IPS-15b (cell line): ENCODE results near the gene PSEN2.
A peak's percentile ranks its signal among the peaks of the same experiment; 100 is the strongest.

ENCODE experiments used
- H3K27me3 ChIP-seq: one replicate; pipeline ENCODE4 v1.6.1; 2013; ENCODE audit warnings: low read length; ENCODE audit not compliant: control insufficient read depth, insufficient read depth
- H3K36me3 ChIP-seq: one replicate; pipeline ENCODE4 v1.6.1; 2013; ENCODE audit warnings: low read length; ENCODE audit not compliant: control insufficient read depth, insufficient read depth
- H3K4me1 ChIP-seq: one replicate; pipeline ENCODE4 v1.6.1; 2013; ENCODE audit warnings: mild to moderate bottlenecking, low read length; ENCODE audit not compliant: control insufficient read depth, insufficient read depth
- H3K4me3 ChIP-seq: one replicate; pipeline ENCODE4 v1.5.1; 2013; ENCODE audit warnings: low read depth, low read length
- H3K9ac ChIP-seq: one replicate; pipeline ENCODE4 v1.6.1; 2013; ENCODE audit warnings: low read depth, mild to moderate bottlenecking, low read length
- H3K9me3 ChIP-seq: one replicate; pipeline ENCODE4 v1.6.1; 2013; ENCODE audit warnings: mild to moderate bottlenecking, low read length; ENCODE audit not compliant: control insufficient read depth, insufficient read depth

PSEN2 gene

DNA sequence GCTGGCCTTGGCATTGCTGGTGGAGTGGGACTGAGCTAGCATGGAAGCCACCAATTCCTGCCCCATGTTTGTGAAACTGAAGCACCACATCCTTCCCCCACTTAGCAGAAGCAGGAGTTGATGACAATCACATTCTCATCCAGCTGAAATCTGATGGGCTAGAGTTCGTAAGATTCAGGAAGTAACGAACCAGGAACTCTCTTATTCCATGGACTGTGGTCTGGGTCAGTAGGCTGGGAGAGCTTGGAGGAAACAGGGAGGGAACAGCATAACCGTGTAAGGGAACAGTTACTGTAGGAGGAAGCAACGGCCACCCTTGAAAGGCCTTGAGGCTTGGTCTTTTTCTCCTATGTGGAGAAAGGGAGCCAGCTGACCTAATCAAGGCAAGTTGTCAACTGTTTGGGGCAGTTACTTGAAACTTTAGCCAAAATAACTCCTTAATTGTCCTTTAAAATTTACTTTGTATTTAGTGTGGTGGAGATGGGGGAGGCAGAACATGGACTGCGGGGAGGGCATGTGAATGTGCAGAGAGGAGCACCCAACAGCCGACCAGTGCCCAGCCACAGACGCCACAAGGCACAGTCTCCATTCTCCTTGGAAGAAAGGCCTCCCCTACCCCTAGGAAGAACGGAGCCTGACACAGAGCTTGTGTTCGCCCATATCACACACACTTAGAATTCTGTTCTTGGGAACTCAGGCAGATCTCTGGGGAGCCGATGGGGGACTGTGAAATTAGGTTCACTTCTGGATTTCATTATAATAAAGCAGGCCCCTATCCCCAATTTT, 67.7 kb downstream of the PSEN2 start:
- Histone ChIP-seq H3K9ac (no peak overlapping the region), H3K36me3 (no peaks in the 10 kb centered on the region), H3K4me3 (no peak overlapping the region), H3K27me3 (peaks cover 7% of the 10 kb centered on the region), H3K9me3 (no peaks in the 10 kb centered on the region), H3K4me1 (no peaks in the 10 kb centered on the region)

DNA sequence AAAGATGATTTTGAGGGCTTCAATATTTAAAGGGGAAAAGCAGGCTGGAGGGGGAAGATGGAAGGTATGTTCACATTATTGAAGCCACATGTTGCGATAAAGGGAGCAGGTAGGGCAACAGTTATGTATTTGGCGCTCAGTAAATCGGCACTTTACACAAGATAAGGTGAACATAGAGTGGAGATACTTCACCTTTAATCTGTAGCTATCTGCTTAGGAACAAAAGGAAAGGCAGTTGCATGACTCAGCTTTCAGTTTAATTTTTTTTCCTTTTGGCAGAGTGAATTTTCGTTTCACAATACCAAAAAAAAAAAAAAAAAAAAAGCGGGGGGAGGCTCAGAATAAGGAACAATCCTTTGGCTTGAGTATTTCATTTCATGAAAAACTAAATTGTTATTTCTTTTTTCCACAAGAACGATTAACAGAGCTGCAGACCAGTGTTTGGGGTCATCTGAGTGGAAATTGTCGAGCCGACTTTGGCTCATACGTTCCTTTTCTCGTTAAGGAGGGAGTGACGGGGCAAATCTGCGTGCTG, 68.6 kb downstream of the PSEN2 start:
- H3K27me3 ChIP-seq, result peaks cover 7% of the 10 kb centered on the region
- no peak overlapping the region for H3K9ac ChIP-seq
- no peaks in the 10 kb centered on the region for H3K4me1 ChIP-seq
- no peaks in the 10 kb centered on the region for H3K36me3 ChIP-seq
- no peaks in the 10 kb centered on the region for H3K9me3 ChIP-seq
- peak overlapping the region; percentile 60 for H3K4me3 ChIP-seq

DNA sequence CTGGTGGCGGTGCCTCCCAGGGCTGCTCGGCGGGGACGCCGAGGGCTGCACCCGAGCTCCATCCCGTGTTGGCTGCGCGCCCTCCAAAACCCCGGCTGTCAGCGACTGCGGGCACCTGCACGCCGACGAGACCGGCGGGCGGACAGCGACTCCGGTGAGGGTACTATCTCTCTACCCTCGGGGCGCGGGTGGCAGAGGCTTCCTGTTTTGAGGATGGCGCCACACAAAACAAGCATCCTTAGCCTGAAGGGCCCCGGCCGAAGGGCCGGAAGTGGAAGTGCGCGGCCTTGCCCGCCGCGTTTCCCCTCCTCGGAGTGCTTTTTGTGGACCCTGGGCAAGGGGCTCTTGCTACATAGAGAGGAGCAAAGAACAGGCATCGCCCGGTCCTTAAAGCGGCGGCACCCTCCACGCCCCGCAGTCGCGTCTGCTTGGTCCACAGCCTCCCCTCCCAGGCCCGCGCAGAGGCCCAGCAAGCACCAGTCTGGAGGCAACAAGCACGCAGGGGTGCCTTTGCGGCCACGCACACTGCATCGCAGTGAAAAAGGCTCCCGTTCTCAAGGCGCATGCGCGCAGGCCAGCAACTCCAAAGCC, 69.1 kb downstream of the PSEN2 start:
- H3K4me3 ChIP-seq, result peak overlapping the region; percentile 60

DNA sequence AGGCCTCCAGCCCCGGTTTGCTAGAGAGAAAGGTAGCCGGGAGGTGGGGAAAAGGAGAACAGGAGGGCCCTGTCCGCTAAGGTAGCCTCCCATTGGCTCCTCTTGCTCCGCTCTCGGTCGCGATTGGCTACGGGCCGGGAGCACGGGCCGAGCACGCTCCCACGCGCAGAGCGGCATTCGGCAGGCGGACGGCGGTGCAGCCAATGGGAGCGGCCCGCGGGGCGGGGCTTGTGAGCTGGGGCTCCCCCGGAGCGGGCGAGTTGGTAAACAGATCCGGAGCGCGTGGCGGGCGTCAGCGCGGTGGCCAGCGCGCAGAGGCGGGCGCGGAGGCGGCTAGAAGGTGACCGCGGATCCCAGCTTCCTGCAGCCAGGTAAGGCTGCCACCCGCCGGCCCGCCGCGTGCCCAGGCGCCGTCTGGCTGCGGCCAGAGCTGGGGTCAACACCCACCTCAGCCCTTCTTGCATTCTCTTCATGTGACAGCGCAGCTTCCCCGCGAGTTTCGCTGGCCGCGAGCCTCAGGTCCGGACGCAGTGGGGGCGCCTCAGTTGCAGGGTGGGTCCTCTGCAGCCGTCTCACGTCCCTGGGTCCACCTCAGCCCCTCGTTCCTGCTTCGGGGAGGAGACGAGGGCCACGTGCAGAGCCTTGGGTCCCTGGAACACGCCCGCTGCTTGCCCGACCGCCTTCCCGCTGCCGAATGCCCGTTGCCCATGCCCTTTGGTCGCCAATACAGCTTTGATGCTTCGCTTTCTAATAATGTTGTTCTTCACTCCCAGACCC, 69.8 kb downstream of the PSEN2 start, which contains the start of gene COQ8A:
TSS of gene COQ8A (plus strand) at position 266 of the 777 bp plus-strand sequence. CDS start 21,092 bp downstream, outside the sequence.
- Histone ChIP-seq H3K4me1 (no peaks in the 10 kb centered on the region), H3K4me3 (peak within 1 kb of the TSS; percentile 60), H3K36me3 (no peaks in the 10 kb centered on the region), H3K9ac (no peak within 1 kb of the TSS), H3K9me3 (no peaks in the 10 kb centered on the region), H3K27me3 (peaks cover 7% of the 10 kb centered on the region)

More for the DNA sequence above, 69.1 kb downstream of the PSEN2 start:
- H3K9me3 ChIP-seq, result no peaks in the 10 kb centered on the region
- H3K27me3 ChIP-seq, result peaks cover 7% of the 10 kb centered on the region
- no peaks in the 10 kb centered on the region for H3K4me1 ChIP-seq
- no peak overlapping the region for H3K9ac ChIP-seq
- H3K36me3 ChIP-seq, result no peaks in the 10 kb centered on the region

DNA sequence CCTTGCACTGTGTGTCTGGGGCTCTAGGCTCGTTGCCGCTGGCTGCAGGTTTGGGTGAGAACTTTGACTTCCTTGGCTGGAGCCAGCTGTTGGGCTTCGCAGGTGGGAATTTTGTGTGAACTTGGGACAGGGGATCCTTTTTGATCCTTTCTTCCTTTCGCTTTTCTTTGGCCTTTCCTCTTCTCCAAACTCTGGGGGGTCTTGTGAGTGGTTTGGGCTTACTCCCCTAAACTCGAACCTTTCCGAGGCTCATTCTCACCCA, 70.3 kb downstream of the PSEN2 start:
- no peaks in the 10 kb centered on the region for H3K9me3 ChIP-seq
- H3K4me1 ChIP-seq, result no peaks in the 10 kb centered on the region
- H3K4me3 ChIP-seq, result peak overlapping the region; percentile 44

DNA sequence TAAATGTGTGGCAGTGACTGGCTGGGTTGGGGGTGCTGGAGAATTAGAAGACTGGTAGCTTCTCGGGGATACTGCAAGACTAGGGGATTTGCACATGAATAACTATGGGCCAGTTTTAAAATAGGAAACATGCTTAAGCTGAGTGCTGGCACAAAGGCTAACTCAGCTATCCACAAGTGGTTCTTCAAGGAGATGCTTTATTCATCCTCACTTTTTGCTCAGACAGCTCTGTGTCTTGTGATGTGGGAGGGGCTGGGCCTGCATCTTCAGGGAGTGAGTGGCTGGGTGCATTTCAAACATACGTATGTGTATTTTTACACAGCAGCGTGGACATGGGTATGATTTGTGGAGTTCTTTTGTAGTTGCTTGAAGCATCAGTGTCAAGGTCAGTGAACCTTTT, 72.0 kb downstream of the PSEN2 start:
- Histone ChIP-seq H3K4me1 (no peaks in the 10 kb centered on the region), H3K9me3 (no peaks in the 10 kb centered on the region), H3K27me3 (peaks cover 7% of the 10 kb centered on the region), H3K36me3 (no peaks in the 10 kb centered on the region), H3K4me3 (no peak overlapping the region), H3K9ac (no peak overlapping the region)

More for the DNA sequence above, 70.3 kb downstream of the PSEN2 start:
- Histone ChIP-seq H3K9ac (no peak overlapping the region), H3K27me3 (peaks cover 7% of the 10 kb centered on the region), H3K36me3 (no peaks in the 10 kb centered on the region)

DNA sequence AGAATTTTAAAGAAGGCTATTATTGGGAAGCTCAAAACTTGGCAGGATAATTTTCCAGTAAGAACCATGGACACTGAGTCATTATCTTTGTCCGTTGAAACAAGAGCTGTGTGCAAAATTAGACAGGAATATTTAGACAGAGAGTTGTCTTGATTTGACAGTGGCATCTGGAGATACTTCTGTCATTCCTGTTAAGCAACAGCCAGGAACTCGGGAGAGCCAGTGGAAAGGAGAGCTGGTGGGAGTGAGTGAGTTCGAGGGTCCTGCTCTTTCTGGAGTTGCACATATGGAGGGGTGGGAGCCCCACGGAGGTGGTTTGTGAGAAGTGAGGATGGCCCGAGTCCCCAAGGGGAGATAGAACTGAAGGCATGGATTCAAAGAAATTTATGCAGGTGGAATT, 72.7 kb downstream of the PSEN2 start:
- no peaks in the 10 kb centered on the region for H3K9me3 ChIP-seq
- no peaks in the 10 kb centered on the region for H3K36me3 ChIP-seq
- H3K27me3 ChIP-seq, result peaks cover 7% of the 10 kb centered on the region
- no peak overlapping the region for H3K4me3 ChIP-seq
- no peak overlapping the region for H3K9ac ChIP-seq
- no peaks in the 10 kb centered on the region for H3K4me1 ChIP-seq

DNA sequence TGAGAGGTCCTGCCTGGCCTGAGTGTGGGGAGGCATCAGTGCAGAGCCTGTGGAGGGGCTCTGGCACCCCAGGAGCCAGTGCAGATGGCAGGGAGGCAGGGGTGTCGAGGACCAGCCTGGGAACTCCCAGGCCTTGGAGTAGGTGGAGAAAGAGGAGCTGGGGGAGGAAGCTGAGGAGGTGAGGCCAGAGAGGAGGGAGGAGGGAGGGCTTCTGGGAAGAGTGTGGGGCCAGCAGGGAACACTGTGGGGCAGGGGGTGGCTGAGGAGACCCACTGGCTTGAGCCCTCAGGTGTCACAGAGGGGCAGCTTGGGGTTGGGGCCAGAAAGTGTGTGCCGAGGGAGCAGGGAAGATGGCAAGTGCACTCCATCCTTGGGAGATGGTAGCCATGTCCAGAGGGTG, 73.5 kb downstream of the PSEN2 start:
- Histone ChIP-seq H3K27me3 (peaks cover 7% of the 10 kb centered on the region), H3K4me3 (no peak overlapping the region), H3K9me3 (no peaks in the 10 kb centered on the region), H3K36me3 (no peaks in the 10 kb centered on the region), H3K9ac (no peak overlapping the region), H3K4me1 (no peaks in the 10 kb centered on the region)

DNA sequence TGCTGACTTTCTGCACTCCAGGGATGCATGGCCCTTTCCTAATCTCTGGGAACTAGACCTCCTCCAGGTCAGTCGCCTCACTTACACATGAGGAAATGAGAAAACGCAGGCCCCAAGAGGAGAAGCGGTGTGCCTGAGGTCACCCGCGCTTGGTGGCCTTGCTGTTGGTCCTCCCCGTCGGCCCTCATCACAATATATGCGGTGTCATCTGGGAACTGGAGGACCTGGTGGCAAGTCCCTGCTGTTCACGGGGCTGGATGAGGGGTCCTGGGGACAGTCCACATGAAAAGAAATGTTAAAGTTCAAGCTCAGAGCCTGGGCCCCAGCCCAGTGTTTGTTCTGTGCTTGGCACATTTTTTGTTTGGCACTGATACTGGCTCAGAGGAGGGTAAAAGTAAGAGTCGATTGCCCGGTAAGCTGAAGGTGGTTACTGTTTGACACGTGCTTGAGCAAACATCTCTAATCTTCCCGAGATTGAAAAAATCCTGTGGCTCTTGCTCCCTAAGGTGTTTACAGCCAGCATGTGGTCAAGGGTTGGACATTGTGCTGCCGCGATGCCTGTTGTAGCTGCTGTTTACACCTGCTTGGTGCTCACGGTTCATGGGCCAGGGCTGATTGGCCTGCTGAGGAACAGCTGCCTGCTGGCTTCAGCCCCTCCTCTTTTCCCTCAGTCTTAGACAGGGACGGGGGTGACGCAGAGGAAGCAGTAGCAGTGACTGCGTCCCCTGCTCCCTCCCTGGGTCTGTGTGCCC, 74.9 kb downstream of the PSEN2 start:
- Histone ChIP-seq H3K9me3 (no peaks in the 10 kb centered on the region), H3K4me1 (no peaks in the 10 kb centered on the region), H3K27me3 (peaks cover 7% of the 10 kb centered on the region), H3K36me3 (no peaks in the 10 kb centered on the region), H3K9ac (no peak overlapping the region), H3K4me3 (no peak overlapping the region)
